Testis (tissue), 3 donors: ENCODE data around the gene EFEMP1. TPM values are rescaled to one million over a fixed set of nuclear protein-coding genes. Genes with fewer than 3 reads are reported as not detected.

ENCODE experiments used
- DNase-seq: peaks from one replicate; pipeline ENCODE4 v3.0.0-alpha.2; 2019
- H3K27ac ChIP-seq, 2 donors: fragments of 200-600 bp; sonication (generic); one replicate each; pipeline ENCODE4 v1.5.1; 2019
- H3K27me3 ChIP-seq: fragments of 200-600 bp; sonication (generic); one replicate; pipeline ENCODE4 v1.5.1; 2019
- H3K36me3 ChIP-seq: fragments of 200-600 bp; sonication (generic); one replicate; pipeline ENCODE4 v1.5.1; 2017; ENCODE audit warnings: low read depth; ENCODE audit errors: missing control alignments
- H3K4me1 ChIP-seq: fragments of 200-600 bp; sonication (generic); one replicate; pipeline ENCODE4 v1.5.1; 2019
- H3K4me3 ChIP-seq, 2 donors: fragments of 200-600 bp; sonication (generic); one replicate each; pipeline ENCODE4 v1.5.1; 2017 to 2019
- H3K9me3 ChIP-seq: fragments of 200-600 bp; sonication (generic); one replicate; pipeline ENCODE4 v1.5.1; 2017
- POLR2A ChIP-seq: fragments of 450-650 bp; IDR thresholded peaks from one replicate; pipeline ENCODE4 v1.6.1; 2017; ENCODE audit warnings: antibody characterized with exemption, mild to moderate bottlenecking, moderate library complexity
- WGBS, 2 donors: methylation state at CpG; one replicate each; pipeline ENCODE4 v1.1.5; 2018; 5-methylcytosine and 5-hydroxymethylcytosine counted together
- intact Hi-C: fragments of 100-400 bp; cut with DNase I; formaldehyde crosslinking; loops from one replicate; pipeline ENCODE4 v1.15.1; 2023; ENCODE audit warnings: low total_unique reads
- polyA plus RNA-seq: library from polyadenylated mRNA; stranded (reverse); fragments of 350-450 nt; fragmentation: Illumina TruSeq; extraction: RNeasy Lipid Tissue Mini Kit (QIAGEN cat#74804); gene quantifications from one replicate; pipeline ENCODE4 v1.2.3, GENCODE V29; 2014; ENCODE audit warnings: low read depth, low replicate concordance; ENCODE audit not compliant: insufficient read depth
- total RNA-seq, 2 donors: library from RNA; depleted of rRNA; stranded (reverse); fragments of >200 nt; gene quantifications; one replicate each; pipeline ENCODE4 v1.2.3, GENCODE V29; 2016
- TF ChIP-seq, protein P1 (sequence below), 3 experiments: fragments of 450-650 bp in 2 of 3; fragments of 200-600 bp in 1 of 3; sonication (generic) in 1 of 3; IDR thresholded peaks; one replicate each; pipeline ENCODE4 v1.5.1; 2016 to 2019; ENCODE audit warnings: antibody characterized with exemption in 3 of 3, mild to moderate bottlenecking in 2 of 3, moderate library complexity in 1 of 3

Gene EFEMP1
- total and polyA plus RNA-seq, 3 donors from 2014 or later: 2.4 to 74.0 (median 8.6) TPM

GRCh38 chr2:55888936-55889335 lies 34.6 kb downstream of the EFEMP1 start:
- WGBS, 2 donors: 86 to 90% methylated on average over 3 of the region's 3 CpGs
- H3K4me3 ChIP-seq: no peak overlapping the region
- intact Hi-C loops: no loop called here
- no peaks in the 10 kb centered on the region for H3K4me1 ChIP-seq
- no peak overlapping the region for H3K27ac ChIP-seq
- DNase-seq: no peak
- H3K9me3 ChIP-seq: no peaks in the 10 kb centered on the region
- H3K27me3 ChIP-seq: no peaks in the 10 kb centered on the region
- TF ChIP-seq POLR2A: no peak
- TF ChIP-seq, protein P1, sequence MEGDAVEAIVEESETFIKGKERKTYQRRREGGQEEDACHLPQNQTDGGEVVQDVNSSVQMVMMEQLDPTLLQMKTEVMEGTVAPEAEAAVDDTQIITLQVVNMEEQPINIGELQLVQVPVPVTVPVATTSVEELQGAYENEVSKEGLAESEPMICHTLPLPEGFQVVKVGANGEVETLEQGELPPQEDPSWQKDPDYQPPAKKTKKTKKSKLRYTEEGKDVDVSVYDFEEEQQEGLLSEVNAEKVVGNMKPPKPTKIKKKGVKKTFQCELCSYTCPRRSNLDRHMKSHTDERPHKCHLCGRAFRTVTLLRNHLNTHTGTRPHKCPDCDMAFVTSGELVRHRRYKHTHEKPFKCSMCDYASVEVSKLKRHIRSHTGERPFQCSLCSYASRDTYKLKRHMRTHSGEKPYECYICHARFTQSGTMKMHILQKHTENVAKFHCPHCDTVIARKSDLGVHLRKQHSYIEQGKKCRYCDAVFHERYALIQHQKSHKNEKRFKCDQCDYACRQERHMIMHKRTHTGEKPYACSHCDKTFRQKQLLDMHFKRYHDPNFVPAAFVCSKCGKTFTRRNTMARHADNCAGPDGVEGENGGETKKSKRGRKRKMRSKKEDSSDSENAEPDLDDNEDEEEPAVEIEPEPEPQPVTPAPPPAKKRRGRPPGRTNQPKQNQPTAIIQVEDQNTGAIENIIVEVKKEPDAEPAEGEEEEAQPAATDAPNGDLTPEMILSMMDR (IDR thresholded peaks at IDR 0.05): no peak
- no peaks in the 10 kb centered on the region for H3K36me3 ChIP-seq

- no peak for TF ChIP-seq POLR2A
- TF ChIP-seq, protein P1 (IDR thresholded peaks at IDR 0.05): no peak
- 76 to 80% methylated on average over 7 of the region's 7 CpGs for WGBS, 2 donors
- DNase-seq: no peak
- no peak overlapping the region for H3K27ac ChIP-seq
- intact Hi-C loops: no loop called here
- H3K36me3 ChIP-seq: no peaks in the 10 kb centered on the region
- H3K27me3 ChIP-seq: no peaks in the 10 kb centered on the region
- peaks cover 4% of the 10 kb centered on the region for H3K4me1 ChIP-seq
- no peaks in the 10 kb centered on the region for H3K9me3 ChIP-seq
- H3K4me3 ChIP-seq: no peak overlapping the region
These were observed 35.5 kb downstream of the EFEMP1 start for GRCh38 chr2:55887901-55888624.

DNA sequence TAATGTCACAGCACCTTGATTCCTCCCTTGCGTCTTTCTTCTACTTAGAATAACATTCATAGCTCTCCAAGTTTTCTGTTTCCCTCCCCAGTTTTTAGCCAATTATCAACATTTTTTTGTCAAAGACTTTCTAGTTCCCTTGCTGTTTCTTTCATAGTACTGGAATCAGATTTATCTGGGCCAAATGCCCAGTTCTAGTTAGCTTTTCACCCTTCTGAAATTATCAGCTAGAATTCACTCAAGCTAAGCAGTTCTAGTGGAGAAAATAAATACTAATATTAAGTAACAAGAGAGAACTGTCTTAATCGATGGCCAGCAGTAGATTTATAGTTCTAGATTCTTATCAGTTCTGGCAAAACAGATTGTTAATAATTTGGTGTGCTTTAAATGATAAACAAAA lies 36.2 kb downstream of the EFEMP1 start:
- TF ChIP-seq POLR2A: no peak
- TF ChIP-seq, protein P1 (IDR thresholded peaks at IDR 0.05): no peak
- Histone ChIP-seq H3K9me3 (no peaks in the 10 kb centered on the region), H3K36me3 (no peaks in the 10 kb centered on the region), H3K27ac (no peak overlapping the region), H3K4me3 (no peak overlapping the region), H3K27me3 (no peaks in the 10 kb centered on the region), H3K4me1 (peaks cover 4% of the 10 kb centered on the region)
- 23 to 40% methylated on average over 2 of the region's 2 CpGs for WGBS, 2 donors
- intact Hi-C loops: no loop called here
- no peak for DNase-seq

- Histone ChIP-seq H3K27me3 (no peaks in the 10 kb centered on the region), H3K27ac (no peak overlapping the region), H3K4me3 (no peak overlapping the region), H3K36me3 (no peaks in the 10 kb centered on the region), H3K9me3 (no peaks in the 10 kb centered on the region), H3K4me1 (peaks cover 4% of the 10 kb centered on the region)
- intact Hi-C loops: no loop called here
- TF ChIP-seq POLR2A: no peak
- TF ChIP-seq, protein P1 (IDR thresholded peaks at IDR 0.05): no peak
- no peak for DNase-seq
These were observed 37.7 kb downstream of the EFEMP1 start for GRCh38 chr2:55885944-55886281.
